ENCODE data around the gene C10orf71. TPM values are rescaled to one million over a fixed set of nuclear protein-coding genes. Genes with fewer than 3 reads are reported as not detected.
A peak's percentile ranks its signal among the peaks of the same experiment; 100 is the strongest.

C10orf71 gene
- total RNA-seq, 3 donors from 2014 or later: 0.05 TPM; not detected in 2

DNA sequence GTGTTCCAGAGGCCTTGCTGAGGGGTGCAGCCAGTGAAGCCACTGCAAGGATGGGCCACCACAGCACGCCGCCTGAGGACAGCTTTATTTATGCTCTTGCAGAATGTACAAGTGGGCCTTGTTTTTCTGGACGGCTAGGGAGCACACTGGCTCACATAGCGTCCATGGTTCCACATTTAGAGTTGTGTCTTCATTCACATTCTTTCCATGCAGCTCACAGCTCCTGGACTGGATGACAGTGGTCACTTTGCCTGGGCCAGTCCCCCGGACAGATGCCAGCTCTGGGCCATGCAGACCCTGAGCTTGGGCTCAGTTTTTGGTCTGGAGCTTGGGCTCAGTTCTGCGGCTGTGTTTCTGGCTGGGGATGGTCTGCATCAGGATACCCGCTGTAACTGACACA is 2.6 kb upstream of the C10orf71 start:
- Histone ChIP-seq H3K4me3 (no peak overlapping the region), H3K36me3 (ENCODE audit: low read depth) (no peaks in the 10 kb centered on the region), H3K4me1 (ENCODE audit: low read depth) (no peaks in the 10 kb centered on the region), H3K9me3 (no peaks in the 10 kb centered on the region)
- TF ChIP-seq CTCF (IDR thresholded peaks at IDR 0.05): no peak
- DNase-seq (no peak), ATAC-seq (no peak)
- intact Hi-C loops (cut with DNase I, micrococcal nuclease): no loop called here

GRCh38 chr10:49296836-49297235 is 2.1 kb upstream of the C10orf71 start:
- no peak for DNase-seq
- TF ChIP-seq CTCF (IDR thresholded peaks at IDR 0.05): no peak
- intact Hi-C loops (cut with DNase I, micrococcal nuclease): no loop called here
- H3K36me3 ChIP-seq (ENCODE audit: low read depth): no peaks in the 10 kb centered on the region
- no peak for ATAC-seq
- no peaks in the 10 kb centered on the region for H3K9me3 ChIP-seq
- H3K4me1 ChIP-seq (ENCODE audit: low read depth): no peaks in the 10 kb centered on the region
- H3K4me3 ChIP-seq: no peak overlapping the region

GRCh38 chr10:49297818-49298670 is 926 bp upstream of the C10orf71 start:
- no peak for ATAC-seq
- TF ChIP-seq CTCF (IDR thresholded peaks at IDR 0.05): no peak
- no peak for DNase-seq
- Histone ChIP-seq H3K4me3 (no peak overlapping the region), H3K4me1 (ENCODE audit: low read depth) (no peaks in the 10 kb centered on the region), H3K36me3 (ENCODE audit: low read depth) (no peaks in the 10 kb centered on the region), H3K9me3 (no peaks in the 10 kb centered on the region)
- intact Hi-C loops (cut with DNase I, micrococcal nuclease): no loop called here

GRCh38 chr10:49298671-49298982 is 343 bp upstream of the C10orf71 start:
- intact Hi-C loops (cut with DNase I, micrococcal nuclease): no loop called here
- DNase-seq (peak in 1 of 3 donors; percentile 23), ATAC-seq (peak; percentile 16)
- Histone ChIP-seq H3K9me3 (no peaks in the 10 kb centered on the region), H3K36me3 (ENCODE audit: low read depth) (no peaks in the 10 kb centered on the region), H3K4me1 (ENCODE audit: low read depth) (no peaks in the 10 kb centered on the region), H3K4me3 (no peak overlapping the region)
- TF ChIP-seq CTCF (IDR thresholded peaks at IDR 0.05): no peak

DNA sequence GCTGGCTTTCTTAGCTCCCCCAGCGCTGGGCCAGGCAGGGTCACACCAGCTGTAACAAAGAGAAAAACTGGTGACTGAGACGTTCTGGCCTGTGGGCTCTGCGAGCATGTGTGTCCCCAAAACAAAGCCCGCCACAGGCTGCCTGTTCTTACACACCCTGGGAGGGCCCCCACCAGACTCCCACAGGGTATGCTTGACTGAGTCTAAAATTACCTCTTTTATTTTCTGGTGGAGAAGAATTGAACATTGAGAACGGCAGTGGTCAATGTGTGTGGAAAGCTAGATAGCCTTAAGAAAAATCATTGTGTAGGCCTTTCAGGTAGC is 808 bp downstream of the C10orf71 start:
- no peaks in the 10 kb centered on the region for H3K4me1 ChIP-seq (ENCODE audit: low read depth)
- H3K4me3 ChIP-seq: no peak overlapping the region
- no peak for TF ChIP-seq CTCF (IDR thresholded peaks at IDR 0.05)
- DNase-seq: no peak
- intact Hi-C loops (cut with DNase I, micrococcal nuclease): no loop called here
- peak; percentile 41 for ATAC-seq
- H3K36me3 ChIP-seq (ENCODE audit: low read depth): no peaks in the 10 kb centered on the region
- no peaks in the 10 kb centered on the region for H3K9me3 ChIP-seq
